Natural killer cell treated with Interleukin-12 subunit alpha and Interleukin-12 subunit beta and Interleukin-15 and Interleukin-18, amount 100 ng/mL, for 72 hours (primary cell): ENCODE measurements around the gene IFNAR2. TPM values are rescaled to one million over a fixed set of nuclear protein-coding genes. Genes with fewer than 3 reads are reported as not detected.
A peak's percentile ranks its signal among the peaks of the same experiment; 100 is the strongest.

Source experiments
- ATAC-seq, 2 donors: fragments of 150-1000 bp; cut with Tn5 transposase in 1 of 2; sonication (Bioruptor Pico), chemical (Tn5 transposase) in 1 of 2; 2 replicates each; pipeline ENCODE4 v1.10.0; 2021
- DNase-seq: peaks from one replicate; pipeline ENCODE4 v3.0.0; 2022; ENCODE audit warnings: low spot score
- H3K27ac Mint-ChIP-seq, 2 donors: 1 replicate in 1 of 2; 2 replicates in 1 of 2; pipeline ENCODE4 v1.8.0; 2022; ENCODE audit warnings: mixed read lengths in 2 of 2, mild to moderate bottlenecking in 1 of 2, moderate library complexity in 1 of 2
- H3K27me3 Mint-ChIP-seq, 2 donors: 1 replicate in 1 of 2; 2 replicates in 1 of 2; pipeline ENCODE4 v1.8.0; 2022; ENCODE audit warnings: mixed read lengths in 2 of 2
- H3K36me3 Mint-ChIP-seq: one replicate; pipeline ENCODE4 v1.8.0; 2022; ENCODE audit warnings: mixed read lengths
- H3K4me1 Mint-ChIP-seq, 2 donors: 1 replicate in 1 of 2; 2 replicates in 1 of 2; pipeline ENCODE4 v1.8.0; 2022; ENCODE audit warnings: low read depth in 2 of 2, mixed read lengths in 2 of 2, mild to moderate bottlenecking in 1 of 2
- H3K4me3 Mint-ChIP-seq: one replicate; pipeline ENCODE4 v1.8.0; 2022; ENCODE audit warnings: mixed read lengths
- H3K9me3 Mint-ChIP-seq: 2 replicates; pipeline ENCODE4 v1.8.0; 2022; ENCODE audit warnings: mixed read lengths
- total RNA-seq, 2 donors: library from RNA; stranded (reverse); gene quantifications; one replicate each; pipeline ENCODE4 v1.2.3, GENCODE V29; 2022

IFNAR2 gene
- 10 to 100 TPM; 16.9 to 17.6 TPM for total RNA-seq

- peak; percentile 83 for DNase-seq
- Mint-ChIP-seq H3K36me3 (peaks cover 11% of the 10 kb centered on the region), H3K27ac (peak within 1 kb of the TSS; percentile 85 to 86), H3K27me3 (no peaks in the 10 kb centered on the region), H3K9me3 (no peaks in the 10 kb centered on the region), H3K4me1 (peaks cover 42 to 56% of the 10 kb centered on the region in 2 donors), H3K4me3 (peak within 1 kb of the TSS; percentile 93)
- ATAC-seq, result peak; percentile 91 to 95
Measured at GRCh38 chr21:33229784-33230544, at the start of gene IFNAR2. TSS of gene IFNAR2 (plus strand) at chr21:33229938. CDS start at chr21:33241923, 11,985 bp downstream.

- DNase-seq, result no peak
Measured at GRCh38 chr21:33185852-33186251, 43.9 kb upstream of the IFNAR2 start.

GRCh38 chr21:33187276-33187675 is 42.5 kb upstream of the IFNAR2 start:
- Mint-ChIP-seq H3K27me3 (peaks cover 7 to 22% of the 10 kb centered on the region in 2 donors), H3K27ac (no peak overlapping the region), H3K4me3 (no peak overlapping the region), H3K4me1 (peaks cover 21 to 22% of the 10 kb centered on the region in 2 donors), H3K9me3 (peaks cover 10% of the 10 kb centered on the region), H3K36me3 (peaks cover 6% of the 10 kb centered on the region)
- ATAC-seq (no peak), DNase-seq (no peak)

More at GRCh38 chr21:33185852-33186251, 43.9 kb upstream of the IFNAR2 start:
- Mint-ChIP-seq H3K27me3 (peaks cover 0 to 9% of the 10 kb centered on the region in 2 donors), H3K36me3 (no peaks in the 10 kb centered on the region), H3K9me3 (peaks cover 3% of the 10 kb centered on the region), H3K4me1 (peaks cover 21 to 22% of the 10 kb centered on the region in 2 donors), H3K4me3 (peak overlapping the region; percentile 79), H3K27ac (peak overlapping the region; percentile 40 to 58)
- peak; percentile 70 to 90 for ATAC-seq

- Mint-ChIP-seq H3K36me3 (peaks cover 6% of the 10 kb centered on the region), H3K9me3 (peaks cover 10% of the 10 kb centered on the region), H3K27me3 (peaks cover 9 to 22% of the 10 kb centered on the region in 2 donors), H3K4me3 (no peak overlapping the region), H3K27ac (no peak overlapping the region), H3K4me1 (peaks cover 18 to 21% of the 10 kb centered on the region in 2 donors)
- ATAC-seq (no peak), DNase-seq (no peak)
Measured at GRCh38 chr21:33189237-33189636, 40.5 kb upstream of the IFNAR2 start.

- H3K4me3 Mint-ChIP-seq, result no peak overlapping the region
- H3K27me3 Mint-ChIP-seq, result peaks cover 9 to 22% of the 10 kb centered on the region in 2 donors
- H3K27ac Mint-ChIP-seq, result no peak overlapping the region
- peaks cover 10% of the 10 kb centered on the region for H3K9me3 Mint-ChIP-seq
- H3K36me3 Mint-ChIP-seq, result peaks cover 6% of the 10 kb centered on the region
- peaks cover 17 to 19% of the 10 kb centered on the region in 2 donors for H3K4me1 Mint-ChIP-seq
- ATAC-seq (no peak), DNase-seq (no peak)
Measured at GRCh38 chr21:33189824-33190223, 39.9 kb upstream of the IFNAR2 start.

- Mint-ChIP-seq H3K9me3 (no peaks in the 10 kb centered on the region), H3K4me1 (peaks cover 7 to 14% of the 10 kb centered on the region in 2 donors), H3K4me3 (no peak overlapping the region), H3K27me3 (peaks cover 17 to 22% of the 10 kb centered on the region in 2 donors), H3K27ac (no peak overlapping the region), H3K36me3 (no peaks in the 10 kb centered on the region)
- ATAC-seq (peak in 1 of 2 donors; percentile 48), DNase-seq (peak; percentile 78)
Measured at GRCh38 chr21:33196941-33197374, 32.8 kb upstream of the IFNAR2 start.

- Mint-ChIP-seq H3K36me3 (no peaks in the 10 kb centered on the region), H3K9me3 (no peaks in the 10 kb centered on the region), H3K4me1 (peaks cover 12 to 17% of the 10 kb centered on the region in 2 donors), H3K4me3 (no peak overlapping the region), H3K27me3 (peaks cover 17 to 20% of the 10 kb centered on the region in 2 donors), H3K27ac (no peak overlapping the region)
- DNase-seq (no peak), ATAC-seq (no peak)
Measured at GRCh38 chr21:33197496-33197895, 32.2 kb upstream of the IFNAR2 start.

GRCh38 chr21:33198346-33199099 is 31.2 kb upstream of the IFNAR2 start:
- Mint-ChIP-seq H3K36me3 (no peaks in the 10 kb centered on the region), H3K4me1 (peaks cover 20 to 27% of the 10 kb centered on the region in 2 donors), H3K27ac (no peak overlapping the region), H3K4me3 (no peak overlapping the region), H3K27me3 (peaks cover 15 to 20% of the 10 kb centered on the region in 2 donors), H3K9me3 (no peaks in the 10 kb centered on the region)
- DNase-seq, result no peak
- no peak for ATAC-seq

GRCh38 chr21:33199100-33199464 is 30.7 kb upstream of the IFNAR2 start:
- Mint-ChIP-seq H3K4me3 (no peak overlapping the region), H3K36me3 (no peaks in the 10 kb centered on the region), H3K27ac (no peak overlapping the region), H3K4me1 (peaks cover 26 to 33% of the 10 kb centered on the region in 2 donors), H3K27me3 (peaks cover 15 to 20% of the 10 kb centered on the region in 2 donors), H3K9me3 (no peaks in the 10 kb centered on the region)
- DNase-seq (no peak), ATAC-seq (no peak)

GRCh38 chr21:33199516-33200217 is 30.1 kb upstream of the IFNAR2 start:
- Mint-ChIP-seq H3K27ac (peak overlapping the region in 1 of 2 donors; percentile 40), H3K27me3 (peaks cover 15 to 20% of the 10 kb centered on the region in 2 donors), H3K4me1 (peaks cover 29 to 36% of the 10 kb centered on the region in 2 donors), H3K4me3 (no peak overlapping the region), H3K9me3 (no peaks in the 10 kb centered on the region), H3K36me3 (no peaks in the 10 kb centered on the region)
- ATAC-seq (peak; percentile 85 to 87), DNase-seq (peak; percentile 81)

GRCh38 chr21:33201956-33202355 is 27.8 kb upstream of the IFNAR2 start:
- Mint-ChIP-seq H3K9me3 (no peaks in the 10 kb centered on the region), H3K27ac (no peak overlapping the region), H3K4me3 (no peak overlapping the region), H3K36me3 (no peaks in the 10 kb centered on the region), H3K4me1 (peaks cover 44 to 51% of the 10 kb centered on the region in 2 donors), H3K27me3 (peaks cover 12 to 14% of the 10 kb centered on the region in 2 donors)
- DNase-seq (no peak), ATAC-seq (no peak)

- Mint-ChIP-seq H3K4me1 (peaks cover 47 to 54% of the 10 kb centered on the region in 2 donors), H3K36me3 (no peaks in the 10 kb centered on the region), H3K27ac (peak overlapping the region in 1 of 2 donors; percentile 58), H3K4me3 (peak overlapping the region; percentile 8), H3K9me3 (no peaks in the 10 kb centered on the region), H3K27me3 (peaks cover 10% of the 10 kb centered on the region in 2 donors)
- no peak for DNase-seq
- ATAC-seq, result peak; percentile 45 to 62
Measured at GRCh38 chr21:33202464-33203363, 27.0 kb upstream of the IFNAR2 start.
